ENCODE data around the gene ANKRD9. TPM values are rescaled to one million over a fixed set of nuclear protein-coding genes. Genes with fewer than 3 reads are reported as not detected.
A peak's percentile ranks its signal among the peaks of the same experiment; 100 is the strongest.

ANKRD9 gene
- total and polyA plus RNA-seq, 2 of the 13 experiments (the other 11 are each of a cell fraction or from before 2014, with no cell fraction given), result 10.0 to 15.0 TPM

- TF ChIP-seq, protein P1, sequence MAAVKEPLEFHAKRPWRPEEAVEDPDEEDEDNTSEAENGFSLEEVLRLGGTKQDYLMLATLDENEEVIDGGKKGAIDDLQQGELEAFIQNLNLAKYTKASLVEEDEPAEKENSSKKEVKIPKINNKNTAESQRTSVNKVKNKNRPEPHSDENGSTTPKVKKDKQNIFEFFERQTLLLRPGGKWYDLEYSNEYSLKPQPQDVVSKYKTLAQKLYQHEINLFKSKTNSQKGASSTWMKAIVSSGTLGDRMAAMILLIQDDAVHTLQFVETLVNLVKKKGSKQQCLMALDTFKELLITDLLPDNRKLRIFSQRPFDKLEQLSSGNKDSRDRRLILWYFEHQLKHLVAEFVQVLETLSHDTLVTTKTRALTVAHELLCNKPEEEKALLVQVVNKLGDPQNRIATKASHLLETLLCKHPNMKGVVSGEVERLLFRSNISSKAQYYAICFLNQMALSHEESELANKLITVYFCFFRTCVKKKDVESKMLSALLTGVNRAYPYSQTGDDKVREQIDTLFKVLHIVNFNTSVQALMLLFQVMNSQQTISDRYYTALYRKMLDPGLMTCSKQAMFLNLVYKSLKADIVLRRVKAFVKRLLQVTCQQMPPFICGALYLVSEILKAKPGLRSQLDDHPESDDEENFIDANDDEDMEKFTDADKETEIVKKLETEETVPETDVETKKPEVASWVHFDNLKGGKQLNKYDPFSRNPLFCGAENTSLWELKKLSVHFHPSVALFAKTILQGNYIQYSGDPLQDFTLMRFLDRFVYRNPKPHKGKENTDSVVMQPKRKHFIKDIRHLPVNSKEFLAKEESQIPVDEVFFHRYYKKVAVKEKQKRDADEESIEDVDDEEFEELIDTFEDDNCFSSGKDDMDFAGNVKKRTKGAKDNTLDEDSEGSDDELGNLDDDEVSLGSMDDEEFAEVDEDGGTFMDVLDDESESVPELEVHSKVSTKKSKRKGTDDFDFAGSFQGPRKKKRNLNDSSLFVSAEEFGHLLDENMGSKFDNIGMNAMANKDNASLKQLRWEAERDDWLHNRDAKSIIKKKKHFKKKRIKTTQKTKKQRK (IDR thresholded peaks at IDR 0.05; ENCODE audit: low read length), result no peak
- peak; percentile 65; the same call in 1 of the 2 replicates for TF ChIP-seq ZNF264 (CRISPR knock-in tag; IDR thresholded peaks at IDR 0.05)
- TF ChIP-seq, protein P2, sequence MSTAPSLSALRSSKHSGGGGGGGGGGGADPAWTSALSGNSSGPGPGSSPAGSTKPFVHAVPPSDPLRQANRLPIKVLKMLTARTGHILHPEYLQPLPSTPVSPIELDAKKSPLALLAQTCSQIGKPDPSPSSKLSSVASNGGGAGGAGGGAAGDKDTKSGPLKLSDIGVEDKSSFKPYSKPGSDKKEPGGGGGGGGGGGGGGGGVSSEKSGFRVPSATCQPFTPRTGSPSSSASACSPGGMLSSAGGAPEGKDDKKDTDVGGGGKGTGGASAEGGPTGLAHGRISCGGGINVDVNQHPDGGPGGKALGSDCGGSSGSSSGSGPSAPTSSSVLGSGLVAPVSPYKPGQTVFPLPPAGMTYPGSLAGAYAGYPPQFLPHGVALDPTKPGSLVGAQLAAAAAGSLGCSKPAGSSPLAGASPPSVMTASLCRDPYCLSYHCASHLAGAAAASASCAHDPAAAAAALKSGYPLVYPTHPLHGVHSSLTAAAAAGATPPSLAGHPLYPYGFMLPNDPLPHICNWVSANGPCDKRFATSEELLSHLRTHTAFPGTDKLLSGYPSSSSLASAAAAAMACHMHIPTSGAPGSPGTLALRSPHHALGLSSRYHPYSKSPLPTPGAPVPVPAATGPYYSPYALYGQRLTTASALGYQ (CRISPR knock-in tag; IDR thresholded peaks at IDR 0.05), result peak; percentile 36; the same call in 1 of the 2 replicates
- TF ChIP-seq ZNF143 (CRISPR knock-in tag; IDR thresholded peaks at IDR 0.05), result peak; percentile 60
- peak; percentile 84; the same call in 1 of the 2 replicates for TF ChIP-seq ZNF383 (CRISPR knock-in tag; IDR thresholded peaks at IDR 0.05; ENCODE audit: borderline replicate concordance)
- peak; percentile 81 for TF ChIP-seq ZFX (CRISPR knock-in tag; IDR thresholded peaks at IDR 0.05; ENCODE audit: low read depth)
- peak; percentile 37; the same call in 1 of the 2 replicates for TF ChIP-seq RNF2 (conservative IDR thresholded peaks at IDR 0.05; ENCODE audit: low read depth)
- 0 out of 2 replicates have a peak, but pooled peaks have one; percentile 25 for TF ChIP-seq ZSCAN25 (CRISPR knock-in tag; IDR thresholded peaks at IDR 0.05)
- no peak for TF ChIP-seq NR2F6 (IDR thresholded peaks at IDR 0.05)
- TF ChIP-seq NR2F6 (CRISPR knock-in tag; IDR thresholded peaks at IDR 0.05), result peak; percentile 47; the same call in 1 of the 2 replicates
- peak; percentile 81 for TF ChIP-seq STAG1 (CRISPR knock-in tag; IDR thresholded peaks at IDR 0.05)
- 0 out of 2 replicates have a peak, but pooled peaks have one; percentile 28 for TF ChIP-seq ZNF317 (CRISPR knock-in tag; IDR thresholded peaks at IDR 0.05)
- TF ChIP-seq ZNF576 (CRISPR knock-in tag; IDR thresholded peaks at IDR 0.05), result no peak
- peak; percentile 81 for TF ChIP-seq HNRNPLL (IDR thresholded peaks at IDR 0.05; ENCODE audit: low read depth, low read length, poor library complexity, severe bottlenecking)
- 0 out of 2 replicates have a peak, but pooled peaks have one; percentile 24 for TF ChIP-seq ZNF619 (CRISPR knock-in tag; IDR thresholded peaks at IDR 0.05)
- no peak for TF ChIP-seq TEF (CRISPR knock-in tag; IDR thresholded peaks at IDR 0.05)
- 0 out of 2 replicates have a peak, but pooled peaks have one; percentile 44 for TF ChIP-seq KMT2B (CRISPR knock-in tag; IDR thresholded peaks at IDR 0.05)
- TF ChIP-seq ZNF160 (CRISPR knock-in tag; IDR thresholded peaks at IDR 0.05), result 0 out of 2 replicates have a peak, but pooled peaks have one; percentile 73
- peak; percentile 47; the same call in 1 of the 2 replicates for TF ChIP-seq GATAD2A (CRISPR knock-in tag; IDR thresholded peaks at IDR 0.05)
- no peak for TF ChIP-seq ZNF414 (CRISPR knock-in tag; IDR thresholded peaks at IDR 0.05)
These were observed 7.2 kb upstream of the ANKRD9 start (continued) for GRCh38 chr14:102516531-102517391.
